Right lobe of liver (tissue), 6 donors: ENCODE results near the gene C12orf42. TPM values are rescaled to one million over a fixed set of nuclear protein-coding genes. Genes with fewer than 3 reads are reported as not detected.

Experiments
- ATAC-seq, 4 donors: fragments of 200-7000 bp; cut with Tn5 transposase; one replicate each; pipeline ENCODE4 v1.9.1; 2020; ENCODE audit warnings: mild to moderate bottlenecking in 4 of 4, moderate library complexity in 4 of 4
- DNase-seq, 3 donors: peaks; one replicate each; pipeline ENCODE4 v3.0.0-alpha.2; 2020
- H3K27ac ChIP-seq, 3 donors: fragments of 200-600 bp; one replicate each; pipeline ENCODE4 v1.8.0; 2022
- H3K27me3 ChIP-seq, 2 donors: fragments of 200-600 bp; one replicate each; pipeline ENCODE4 v1.8.0; 2022
- H3K36me3 ChIP-seq, 4 donors: fragments of 200-600 bp; sonication (generic) in 1 of 4; one replicate each; pipeline versions ENCODE4 v1.5.1 to v1.8.0; 2017 to 2022; ENCODE audit warnings: control low read depth in 1 of 4
- H3K4me1 ChIP-seq, 4 donors: fragments of 200-600 bp; sonication (generic) in 1 of 4; one replicate each; pipeline versions ENCODE4 v1.5.1 to v1.8.0; 2017 to 2022; ENCODE audit warnings: control low read depth in 1 of 4
- H3K4me3 ChIP-seq, 3 donors: fragments of 200-600 bp; one replicate each; pipeline ENCODE4 v1.8.0; 2022
- H3K9me3 ChIP-seq, 4 donors: fragments of 200-600 bp; sonication (generic) in 1 of 4; one replicate each; pipeline versions ENCODE4 v1.5.1 to v1.8.0; 2017 to 2022; ENCODE audit warnings: control low read depth in 1 of 4
- CTCF ChIP-seq, 4 donors: fragments of 200-600 bp in 3 of 4; fragments of 450-650 bp in 1 of 4; IDR thresholded peaks; one replicate each; pipeline versions ENCODE4 v1.5.1 to v1.8.0; 2016 to 2022; ENCODE audit warnings: antibody characterized with exemption in 4 of 4, mild to moderate bottlenecking in 2 of 4
- POLR2A ChIP-seq: fragments of 450-650 bp; IDR thresholded peaks from one replicate; pipeline ENCODE4 v1.6.1; 2017; ENCODE audit warnings: antibody characterized with exemption, mild to moderate bottlenecking
- WGBS: methylation state at CpG from one replicate; pipeline ENCODE4 v1.1.6; 2018; ENCODE audit warnings: low coverage, low lambda C conversion rate; ENCODE audit not compliant: insufficient coverage; ENCODE audit errors: missing lambda C conversion rate; 5-methylcytosine and 5-hydroxymethylcytosine counted together
- intact Hi-C, 2 donors: fragments of 100-400 bp; cut with DNase I; formaldehyde crosslinking; loops; one replicate each; pipeline versions ENCODE4 v1.11.2 to v1.14.1; 2022
- total RNA-seq, 6 experiments: library from RNA; depleted of rRNA in 2 of 6; stranded (reverse); fragments of >200 nt in 2 of 6; fragmentation: NEBNext Ultra II Directional in 3 of 6; extraction: Animal tissue kit (Norgen Biotek cat#: 25700) in 3 of 6; gene quantifications; one replicate each; pipeline versions ENCODE4 v1.1.0 to v1.2.4, GENCODE V29; 2016 to 2023
- donor health status: DM: no; HTN: yes; CAD: no.
- donor health status: DM: no; HTN: no; CAD: no.
- donor health status: DM: no; HTN: no; CAD: no.
- donor health status: DM: no; HTN: yes; CAD: no.
- donor health status: DM: no; HTN: yes; CAD: no.

C12orf42 gene
- total RNA-seq, 6 experiments from 2014 or later: not detected

GRCh38 chr12:103469719-103470118, 26.0 kb downstream of the C12orf42 start:
- TF ChIP-seq POLR2A (no peak), CTCF (IDR thresholded peaks at IDR 0.05) (no peak)
- 57% methylated on average over 5 of the region's 5 CpGs for WGBS
- Histone ChIP-seq H3K27me3 (no peaks in the 10 kb centered on the region), H3K27ac (no peak overlapping the region), H3K4me1 (no peaks in the 10 kb centered on the region), H3K9me3 (no peaks in the 10 kb centered on the region), H3K36me3 (no peaks in the 10 kb centered on the region), H3K4me3 (no peak overlapping the region)
- ATAC-seq (no peak), DNase-seq (no peak)
- intact Hi-C loops: no loop called here

GRCh38 chr12:103468837-103469236, 26.9 kb downstream of the C12orf42 start:
- Histone ChIP-seq H3K27ac (no peak overlapping the region), H3K27me3 (no peaks in the 10 kb centered on the region), H3K4me3 (no peak overlapping the region), H3K36me3 (no peaks in the 10 kb centered on the region), H3K4me1 (no peaks in the 10 kb centered on the region), H3K9me3 (no peaks in the 10 kb centered on the region)
- ATAC-seq (no peak), DNase-seq (no peak)
- no CpG with 5 or more reads among the region's 3 CpGs for WGBS
- intact Hi-C loops: no loop called here
- no peak for TF ChIP-seq CTCF (IDR thresholded peaks at IDR 0.05)
- TF ChIP-seq POLR2A: no peak

- no peaks in the 10 kb centered on the region for H3K9me3 ChIP-seq
- intact Hi-C loops: no loop called here
- 70% methylated on average over 3 of the region's 3 CpGs for WGBS
- H3K27me3 ChIP-seq: no peaks in the 10 kb centered on the region
- ATAC-seq (no peak), DNase-seq (no peak)
- H3K4me1 ChIP-seq: no peaks in the 10 kb centered on the region
- no peak overlapping the region for H3K27ac ChIP-seq
- no peak overlapping the region for H3K4me3 ChIP-seq
- no peaks in the 10 kb centered on the region for H3K36me3 ChIP-seq
- TF ChIP-seq CTCF (IDR thresholded peaks at IDR 0.05) (no peak), POLR2A (no peak)
These were observed 33.1 kb downstream of the C12orf42 start for GRCh38 chr12:103462675-103463074.

- no peak for ATAC-seq
- intact Hi-C loops: no loop called here
These were observed 38.3 kb downstream of the C12orf42 start for GRCh38 chr12:103457471-103457870.

More at GRCh38 chr12:103457471-103457870, 38.3 kb downstream of the C12orf42 start:
- Histone ChIP-seq H3K36me3 (no peaks in the 10 kb centered on the region), H3K4me3 (no peak overlapping the region), H3K27ac (no peak overlapping the region), H3K9me3 (no peaks in the 10 kb centered on the region), H3K27me3 (no peaks in the 10 kb centered on the region), H3K4me1 (no peaks in the 10 kb centered on the region)
- DNase-seq: no peak
- TF ChIP-seq CTCF (IDR thresholded peaks at IDR 0.05): no peak
- no peak for TF ChIP-seq POLR2A
- WGBS: 61% methylated on average over 2 of the region's 2 CpGs
